CD4-positive, alpha-beta memory T cell (primary cell): Measurements from ENCODE around the gene PRKCQ. TPM values are rescaled to one million over a fixed set of nuclear protein-coding genes. Genes with fewer than 3 reads are reported as not detected.

ENCODE experiments used
- CTCF ChIA-PET: fragments of 350-600 bp; sonication (Branson Sonifier 250); formaldehyde crosslinking; loops from one replicate; lab custom pipeline; 2021; ENCODE audit warnings: inconsistent platforms; ENCODE audit not compliant: partially characterized antibody; lab: Charles Lee
- POLR2A ChIA-PET: fragments of 350-600 bp; sonication (Branson Sonifier 250); formaldehyde crosslinking; loops from one replicate; lab custom pipeline; 2021; ENCODE audit not compliant: partially characterized antibody; lab: Charles Lee
- DNase-seq, 5 donors: peaks; one replicate each; pipeline versions ENCODE4 v3.0.0 to v3.0.0-alpha.2; 2020 to 2022; ENCODE audit warnings: mixed read lengths in 1 of 5
- H3K27ac ChIP-seq: one replicate; pipeline ENCODE4 v1.7.0; 2013; ENCODE audit warnings: low read depth, low read length
- H3K27me3 ChIP-seq: 2 replicates; pipeline ENCODE4 v1.7.0; 2013; ENCODE audit warnings: mild to moderate bottlenecking, low read length, moderate library complexity; ENCODE audit not compliant: insufficient read depth
- H3K36me3 ChIP-seq: 2 replicates; pipeline ENCODE4 v1.7.0; 2013; ENCODE audit warnings: mild to moderate bottlenecking, low read length, moderate library complexity; ENCODE audit not compliant: insufficient read depth
- H3K4me1 ChIP-seq: 2 replicates; pipeline ENCODE4 v1.7.0; 2013; ENCODE audit warnings: mild to moderate bottlenecking, low read length, moderate library complexity; ENCODE audit not compliant: insufficient read depth
- H3K4me3 ChIP-seq, 2 donors: one replicate each; pipeline ENCODE4 v1.7.0; 2013; ENCODE audit warnings: low read length in 2 of 2, mild to moderate bottlenecking in 1 of 2
- H3K9me3 ChIP-seq, 2 donors: one replicate each; pipeline ENCODE4 v1.7.0; 2013; ENCODE audit warnings: low read length in 2 of 2, control low read depth in 1 of 2; ENCODE audit not compliant: control insufficient read depth in 1 of 2
- H3K27ac Mint-ChIP-seq, 7 donors: one replicate each; pipeline ENCODE4 v1.8.0; 2020 to 2021; ENCODE audit warnings: mixed read lengths in 7 of 7, mild to moderate bottlenecking in 6 of 7, inconsistent platforms in 3 of 7, moderate library complexity in 3 of 7
- H3K27me3 Mint-ChIP-seq, 2 donors: one replicate each; pipeline ENCODE4 v1.8.0; 2020 to 2021; ENCODE audit warnings: mixed read lengths in 2 of 2
- H3K36me3 Mint-ChIP-seq, 2 donors: one replicate each; pipeline ENCODE4 v1.8.0; 2020 to 2021; ENCODE audit warnings: mixed read lengths in 2 of 2, inconsistent platforms in 1 of 2, mild to moderate bottlenecking in 1 of 2
- H3K4me1 Mint-ChIP-seq, 4 donors: one replicate each; pipeline ENCODE4 v1.8.0; 2020 to 2021; ENCODE audit warnings: mixed read lengths in 4 of 4, mild to moderate bottlenecking in 1 of 4
- H3K4me3 Mint-ChIP-seq, 8 donors: one replicate each; pipeline ENCODE4 v1.8.0; 2020 to 2021; ENCODE audit warnings: mixed read lengths in 8 of 8, mild to moderate bottlenecking in 7 of 8, moderate library complexity in 6 of 8, inconsistent platforms in 3 of 8
- H3K9me3 Mint-ChIP-seq, 8 donors: one replicate each; pipeline ENCODE4 v1.8.0; 2020 to 2021; ENCODE audit warnings: mixed read lengths in 8 of 8, mild to moderate bottlenecking in 5 of 8, inconsistent platforms in 3 of 8, moderate library complexity in 1 of 8
- intact Hi-C: fragments of 100-400 bp; cut with micrococcal nuclease; formaldehyde crosslinking; loops from one replicate; pipeline ENCODE4 v1.15.1; 2023
- polyA plus RNA-seq, 2 donors: library from polyadenylated mRNA; unstranded; fragments of 300-500 nt; fragmentation: Illumina TruSeq; gene quantifications; one replicate each; pipeline ENCODE4 v1.2.3, GENCODE V29; 2021
- total RNA-seq, 2 experiments: library from RNA; stranded (reverse); gene quantifications; one replicate each; pipeline ENCODE4 v1.2.3, GENCODE V29; 2021

The PRKCQ gene
- total and polyA plus RNA-seq, 4 experiments from 2014 or later: 45.0 to 77.1 (median 71.0) TPM

- Mint-ChIP-seq H3K27me3 (peaks cover 0 to 1% of the 10 kb centered on the region in 2 donors), H3K4me1 (peaks cover 34 to 66% (median 50%) of the 10 kb centered on the region in 4 donors), H3K4me3 (peak overlapping the region; percentile 31 to 82 (median 71)), H3K27ac (peak overlapping the region in 6 of 7 donors; percentile 38 to 86 (median 82)), H3K9me3 (peaks cover 0 to 2% (median 0%) of the 10 kb centered on the region in 8 donors), H3K36me3 (no peaks in the 10 kb centered on the region)
- intact Hi-C loops: loop anchor here (1.0 kb wide), 2 partner anchors 204 to 297 kb away; partner anchors contain the start of gene PFKFB3
- peaks cover 54% of the 10 kb centered on the region for H3K4me1 ChIP-seq
- H3K27ac ChIP-seq: peak overlapping the region; percentile 6
- ChIA-PET CTCF (interaction anchor here (0.6 to 3.3 kb wide), 38 partner anchors 9 to 517 kb away, joined by 3 to 32 read pairs (median 4); partner anchors contain the start of genes ANKRD16, FBH1 and PFKFB3), POLR2A (interaction anchor here (0.7 to 3.4 kb wide), 7 partner anchors 59 to 269 kb away, joined by 3 to 30 read pairs (median 3); partner anchors contain the start of gene PFKFB3)
- no peaks in the 10 kb centered on the region for H3K9me3 ChIP-seq
- H3K27me3 ChIP-seq: no peaks in the 10 kb centered on the region
- no peaks in the 10 kb centered on the region for H3K36me3 ChIP-seq
- H3K4me3 ChIP-seq: peak overlapping the region; percentile 6 to 21
- DNase-seq: peak; percentile 26 to 44 (median 36)
Measured at GRCh38 chr10:6406220-6407033, 173.6 kb downstream of the PRKCQ start.

GRCh38 chr10:6405713-6406112 is 174.4 kb downstream of the PRKCQ start:
- ChIA-PET POLR2A (interaction anchor here (0.6 to 3.4 kb wide), 7 partner anchors 58 to 261 kb away, joined by 3 to 30 read pairs (median 3); partner anchors contain the start of gene PFKFB3), CTCF (interaction anchor here (0.7 to 3.3 kb wide), 28 partner anchors 9 to 392 kb away, joined by 3 to 32 read pairs (median 4); partner anchors contain the start of gene PFKFB3)
- Histone ChIP-seq H3K4me3 (no peak overlapping the region), H3K9me3 (no peaks in the 10 kb centered on the region), H3K4me1 (peaks cover 47% of the 10 kb centered on the region), H3K36me3 (no peaks in the 10 kb centered on the region), H3K27ac (no peak overlapping the region), H3K27me3 (no peaks in the 10 kb centered on the region)
- intact Hi-C loops: loop anchor here (1.0 kb wide), 2 partner anchors 203 to 296 kb away; partner anchors contain the start of gene PFKFB3
- Mint-ChIP-seq H3K36me3 (no peaks in the 10 kb centered on the region), H3K4me3 (peak overlapping the region in 1 of 8 donors; percentile 31), H3K27ac (peak overlapping the region in 2 of 7 donors; percentile 30 to 86), H3K4me1 (peaks cover 32 to 59% (median 44%) of the 10 kb centered on the region in 4 donors), H3K9me3 (peaks cover 0 to 2% (median 0%) of the 10 kb centered on the region in 8 donors), H3K27me3 (peaks cover 0 to 1% of the 10 kb centered on the region in 2 donors)
- DNase-seq: no peak

- Mint-ChIP-seq H3K9me3 (peaks cover 0 to 2% (median 0%) of the 10 kb centered on the region in 8 donors), H3K27me3 (peaks cover 0 to 1% of the 10 kb centered on the region in 2 donors), H3K4me3 (peak overlapping the region in 1 of 8 donors; percentile 15), H3K4me1 (peaks cover 21 to 46% (median 32%) of the 10 kb centered on the region in 4 donors), H3K36me3 (no peaks in the 10 kb centered on the region), H3K27ac (peak overlapping the region in 1 of 7 donors; percentile 13)
- peaks cover 34% of the 10 kb centered on the region for H3K4me1 ChIP-seq
- no peaks in the 10 kb centered on the region for H3K36me3 ChIP-seq
- no peak overlapping the region for H3K4me3 ChIP-seq
- intact Hi-C loops: loop anchor here (5.0 kb wide), 1 partner anchor 317 kb away; the partner anchor contains the start of gene RBM17
- H3K9me3 ChIP-seq: no peaks in the 10 kb centered on the region
- H3K27ac ChIP-seq: no peak overlapping the region
- POLR2A ChIA-PET: interaction anchor here (3.4 kb wide), 1 partner anchor 202 kb away, joined by 30 read pairs; the partner anchor contains the start of gene PFKFB3
- H3K27me3 ChIP-seq: no peaks in the 10 kb centered on the region
- CTCF ChIA-PET: interaction anchor here (0.7 to 9.0 kb wide), 14 partner anchors 8 to 417 kb away, joined by 3 to 217 read pairs (median 13); partner anchors contain the start of gene PFKFB3
- DNase-seq: no peak
Measured at GRCh38 chr10:6404127-6405072, 175.7 kb downstream of the PRKCQ start.

GRCh38 chr10:6402960-6403359 is 177.1 kb downstream of the PRKCQ start:
- Mint-ChIP-seq H3K4me1 (peaks cover 15 to 34% (median 22%) of the 10 kb centered on the region in 4 donors), H3K27me3 (peaks cover 0 to 1% of the 10 kb centered on the region in 2 donors), H3K27ac (peak overlapping the region in 2 of 7 donors; percentile 20 to 63), H3K36me3 (no peaks in the 10 kb centered on the region), H3K4me3 (no peak overlapping the region), H3K9me3 (peaks cover 0 to 2% (median 0%) of the 10 kb centered on the region in 8 donors)
- H3K4me3 ChIP-seq: no peak overlapping the region
- no peaks in the 10 kb centered on the region for H3K9me3 ChIP-seq
- POLR2A ChIA-PET: interaction anchor here (1.9 to 3.8 kb wide), 5 partner anchors 55 to 240 kb away, joined by 11 to 53 read pairs (median 21); partner anchors contain the start of gene PFKFB3
- CTCF ChIA-PET: interaction anchor here (0.5 to 9.0 kb wide), 20 partner anchors 8 to 1792 kb away, joined by 3 to 217 read pairs (median 16); partner anchors contain the start of gene PFKFB3
- no peak for DNase-seq
- H3K27ac ChIP-seq: no peak overlapping the region
- peaks cover 25% of the 10 kb centered on the region for H3K4me1 ChIP-seq
- no peaks in the 10 kb centered on the region for H3K36me3 ChIP-seq
- intact Hi-C loops: loop anchor here (1.0 to 5.0 kb wide), 4 partner anchors 55 to 316 kb away; partner anchors contain the start of genes PFKFB3 and RBM17
- H3K27me3 ChIP-seq: no peaks in the 10 kb centered on the region

GRCh38 chr10:6402349-6402709 is 177.7 kb downstream of the PRKCQ start:
- H3K4me1 ChIP-seq: peaks cover 22% of the 10 kb centered on the region
- ChIA-PET POLR2A (interaction anchor here (0.8 to 3.8 kb wide), 19 partner anchors 8 to 388 kb away, joined by 3 to 53 read pairs (median 6); partner anchors contain the start of gene PFKFB3), CTCF (interaction anchor here (0.5 to 9.0 kb wide), 57 partner anchors 9 to 1793 kb away, joined by 3 to 217 read pairs (median 6); partner anchors contain the start of genes IL15RA and PFKFB3)
- Mint-ChIP-seq H3K9me3 (peaks cover 0 to 2% (median 0%) of the 10 kb centered on the region in 8 donors), H3K27me3 (peaks cover 0 to 1% of the 10 kb centered on the region in 2 donors), H3K4me1 (peaks cover 12 to 30% (median 19%) of the 10 kb centered on the region in 4 donors), H3K4me3 (peak overlapping the region in 1 of 8 donors; percentile 46), H3K27ac (peak overlapping the region in 1 of 7 donors; percentile 49), H3K36me3 (no peaks in the 10 kb centered on the region)
- intact Hi-C loops: loop anchor here (1.0 to 5.0 kb wide), 4 partner anchors 54 to 315 kb away; partner anchors contain the start of genes PFKFB3 and RBM17
- H3K36me3 ChIP-seq: no peaks in the 10 kb centered on the region
- DNase-seq: no peak
- no peaks in the 10 kb centered on the region for H3K9me3 ChIP-seq
- H3K4me3 ChIP-seq: no peak overlapping the region
- no peaks in the 10 kb centered on the region for H3K27me3 ChIP-seq
- H3K27ac ChIP-seq: no peak overlapping the region
